ENCODE data around the gene SPTLC2. TPM values are rescaled to one million over a fixed set of nuclear protein-coding genes. Genes with fewer than 3 reads are reported as not detected.

Gene SPTLC2
- total RNA-seq, 1 experiment from 2014 or later: 44.7 TPM

DNA sequence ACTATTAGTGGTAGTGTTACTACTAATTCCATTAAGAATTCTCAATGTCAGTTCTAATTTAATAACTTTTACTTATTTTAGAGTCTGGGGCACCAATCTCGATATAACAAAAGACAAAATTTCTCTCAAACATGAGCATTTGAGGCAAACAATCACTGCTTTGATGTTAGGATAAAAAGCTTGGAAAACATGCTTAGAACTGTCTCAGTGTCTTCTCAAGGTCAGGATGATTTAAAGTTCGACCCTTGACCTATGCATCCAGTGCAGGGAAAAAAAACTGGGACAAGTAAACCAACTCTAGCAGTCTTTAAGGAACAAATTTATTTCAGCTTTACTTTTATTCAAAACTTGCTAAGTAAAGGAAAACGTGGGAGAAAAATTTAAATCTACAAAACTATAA lies 31.1 kb downstream of the SPTLC2 start:
- H3K36me3 ChIP-seq (ENCODE audit: control insufficient read depth in 1 of 2, insufficient read depth in 2 of 2, low read length in 2 of 2): no peaks in the 10 kb centered on the region
- ChIA-PET CTCF (no interaction called here), POLR2A (no interaction called here), RAD21 (ENCODE audit: low non-redundant PET in 1 of 2, low total read pairs in 2 of 2, uncharacterized antibody in 2 of 2, unreplicated experiment in 2 of 2) (no interaction called here)
- no peaks in the 10 kb centered on the region for H3K9me3 ChIP-seq (ENCODE audit: control insufficient read depth in 1 of 2, insufficient read depth in 1 of 2, low read depth in 1 of 2, low read length in 2 of 2)
- H3K9ac ChIP-seq (ENCODE audit: low read length): no peak overlapping the region
- H2AFZ ChIP-seq (ENCODE audit: low read depth, low read length, poor library complexity, severe bottlenecking): no peak overlapping the region
- ATAC-seq (no peak), DNase-seq (ENCODE audit: low read depth, low spot score) (no peak)
- H4K20me1 ChIP-seq (ENCODE audit: insufficient read depth): peaks cover 4% of the 10 kb centered on the region; the same call in 1 of the 2 replicates
- TF ChIP-seq, protein P1, sequence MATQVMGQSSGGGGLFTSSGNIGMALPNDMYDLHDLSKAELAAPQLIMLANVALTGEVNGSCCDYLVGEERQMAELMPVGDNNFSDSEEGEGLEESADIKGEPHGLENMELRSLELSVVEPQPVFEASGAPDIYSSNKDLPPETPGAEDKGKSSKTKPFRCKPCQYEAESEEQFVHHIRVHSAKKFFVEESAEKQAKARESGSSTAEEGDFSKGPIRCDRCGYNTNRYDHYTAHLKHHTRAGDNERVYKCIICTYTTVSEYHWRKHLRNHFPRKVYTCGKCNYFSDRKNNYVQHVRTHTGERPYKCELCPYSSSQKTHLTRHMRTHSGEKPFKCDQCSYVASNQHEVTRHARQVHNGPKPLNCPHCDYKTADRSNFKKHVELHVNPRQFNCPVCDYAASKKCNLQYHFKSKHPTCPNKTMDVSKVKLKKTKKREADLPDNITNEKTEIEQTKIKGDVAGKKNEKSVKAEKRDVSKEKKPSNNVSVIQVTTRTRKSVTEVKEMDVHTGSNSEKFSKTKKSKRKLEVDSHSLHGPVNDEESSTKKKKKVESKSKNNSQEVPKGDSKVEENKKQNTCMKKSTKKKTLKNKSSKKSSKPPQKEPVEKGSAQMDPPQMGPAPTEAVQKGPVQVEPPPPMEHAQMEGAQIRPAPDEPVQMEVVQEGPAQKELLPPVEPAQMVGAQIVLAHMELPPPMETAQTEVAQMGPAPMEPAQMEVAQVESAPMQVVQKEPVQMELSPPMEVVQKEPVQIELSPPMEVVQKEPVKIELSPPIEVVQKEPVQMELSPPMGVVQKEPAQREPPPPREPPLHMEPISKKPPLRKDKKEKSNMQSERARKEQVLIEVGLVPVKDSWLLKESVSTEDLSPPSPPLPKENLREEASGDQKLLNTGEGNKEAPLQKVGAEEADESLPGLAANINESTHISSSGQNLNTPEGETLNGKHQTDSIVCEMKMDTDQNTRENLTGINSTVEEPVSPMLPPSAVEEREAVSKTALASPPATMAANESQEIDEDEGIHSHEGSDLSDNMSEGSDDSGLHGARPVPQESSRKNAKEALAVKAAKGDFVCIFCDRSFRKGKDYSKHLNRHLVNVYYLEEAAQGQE (IDR thresholded peaks at IDR 0.05; ENCODE audit: low read depth): no peak
- TF ChIP-seq ELF1 (IDR thresholded peaks at IDR 0.05; ENCODE audit: borderline replicate concordance, low read depth): no peak
- no peak for TF ChIP-seq POLR2A (IDR thresholded peaks at IDR 0.05; ENCODE audit: borderline replicate concordance, extremely low read depth, insufficient read depth, insufficient read length)
- TF ChIP-seq SRF (IDR thresholded peaks at IDR 0.05; ENCODE audit: low read depth): no peak
- no peak for TF ChIP-seq MAX (IDR thresholded peaks at IDR 0.05)
- TF ChIP-seq POLR2AphosphoS5 (IDR thresholded peaks at IDR 0.05; ENCODE audit: low read depth, low read length): no peak
- TF ChIP-seq FOSL1 (IDR thresholded peaks at IDR 0.05; ENCODE audit: low read depth): no peak
- no peak for TF ChIP-seq EZH2phosphoT487 (IDR thresholded peaks at IDR 0.05; ENCODE audit: borderline replicate concordance)
- TF ChIP-seq ZNF274 (IDR thresholded peaks at IDR 0.05; ENCODE audit: low read depth, low read length): no peak
- TF ChIP-seq, protein P2, sequence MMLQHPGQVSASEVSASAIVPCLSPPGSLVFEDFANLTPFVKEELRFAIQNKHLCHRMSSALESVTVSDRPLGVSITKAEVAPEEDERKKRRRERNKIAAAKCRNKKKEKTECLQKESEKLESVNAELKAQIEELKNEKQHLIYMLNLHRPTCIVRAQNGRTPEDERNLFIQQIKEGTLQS (IDR thresholded peaks at IDR 0.05): no peak
- no peak for TF ChIP-seq CEBPB (IDR thresholded peaks at IDR 0.05; ENCODE audit: low read depth)
- TF ChIP-seq SIN3A (IDR thresholded peaks at IDR 0.05; ENCODE audit: low read depth): no peak
- TF ChIP-seq EZH2 (IDR thresholded peaks at IDR 0.05): no peak
- H3K79me2 ChIP-seq (ENCODE audit: insufficient read depth, low read length): peaks cover 88% of the 10 kb centered on the region
- H3K27ac ChIP-seq (ENCODE audit: low read depth, low read length): no peak overlapping the region
- peaks cover 0 to 10% of the 10 kb centered on the region in 2 experiments; a peak in 1 of 4 replicates for H3K4me1 ChIP-seq (ENCODE audit: control insufficient read depth in 1 of 2, insufficient read depth in 2 of 2, low read length in 2 of 2)
- no TSS peak for BruUV-seq (replicated peaks)
- H3K27me3 ChIP-seq (ENCODE audit: insufficient read depth, low read length): no peaks in the 10 kb centered on the region
- no peaks in the 10 kb centered on the region for H3K9me2 ChIP-seq (ENCODE audit: insufficient read depth)
- H3K4me2 ChIP-seq (ENCODE audit: low read length): no peak overlapping the region
- H3K4me3 ChIP-seq (replicated peaks in 1 of 2; ENCODE audit: low read depth in 1 of 2, low read length in 2 of 2): no peak overlapping the region
- intact Hi-C loops (cut with micrococcal nuclease): no loop called here
